Measurements from ENCODE around the gene PDGFA.

PDGFA gene

DNA sequence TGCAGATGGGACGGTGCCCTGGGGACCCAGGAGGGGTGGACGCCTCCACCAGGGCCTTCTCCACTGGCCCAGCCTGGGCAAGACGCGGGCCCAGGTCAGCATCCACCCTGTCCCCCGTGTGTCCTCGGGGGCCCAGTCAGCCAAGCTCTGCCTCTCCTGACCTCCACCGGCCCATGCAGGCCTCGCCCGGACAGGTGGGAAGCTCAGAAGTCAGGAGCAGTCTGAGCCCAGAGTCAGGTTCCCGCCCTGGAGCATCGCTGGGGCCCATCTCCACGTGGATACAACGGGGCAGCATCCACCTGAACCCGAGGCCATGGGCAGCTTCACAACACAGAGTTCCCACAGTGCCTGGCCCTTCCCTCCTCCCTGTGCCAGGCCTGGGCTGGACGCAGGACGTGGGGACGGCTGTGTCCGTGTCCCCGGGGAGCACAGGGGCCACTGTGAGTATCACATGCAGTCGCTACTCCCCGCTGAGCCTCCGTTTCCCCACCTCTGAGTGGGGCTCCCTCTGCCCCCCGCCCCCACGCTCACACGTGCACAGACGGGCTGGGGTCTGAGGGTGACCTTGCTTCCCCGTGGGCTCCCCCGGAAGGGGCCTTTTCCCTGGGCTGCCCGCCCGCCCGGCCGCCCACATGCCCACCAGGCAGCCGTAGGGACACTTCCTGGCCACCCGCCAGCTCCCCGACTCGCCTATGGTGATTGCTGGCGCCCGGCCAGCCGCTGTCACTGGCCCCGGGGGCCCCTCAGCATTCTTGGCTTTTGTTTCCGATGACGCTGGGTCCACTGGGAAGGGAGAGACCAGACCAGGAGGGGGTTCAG is 64.3 kb downstream of the PDGFA start:
- peak; percentile 49 for DNase-seq (ENCODE audit: low read depth)
- no peak for TF ChIP-seq CTCF (IDR thresholded peaks at IDR 0.05; ENCODE audit: insufficient read depth, low read depth, low read length, missing control alignments)
- no peak overlapping the region for H3K4me3 ChIP-seq (ENCODE audit: low read length)

DNA sequence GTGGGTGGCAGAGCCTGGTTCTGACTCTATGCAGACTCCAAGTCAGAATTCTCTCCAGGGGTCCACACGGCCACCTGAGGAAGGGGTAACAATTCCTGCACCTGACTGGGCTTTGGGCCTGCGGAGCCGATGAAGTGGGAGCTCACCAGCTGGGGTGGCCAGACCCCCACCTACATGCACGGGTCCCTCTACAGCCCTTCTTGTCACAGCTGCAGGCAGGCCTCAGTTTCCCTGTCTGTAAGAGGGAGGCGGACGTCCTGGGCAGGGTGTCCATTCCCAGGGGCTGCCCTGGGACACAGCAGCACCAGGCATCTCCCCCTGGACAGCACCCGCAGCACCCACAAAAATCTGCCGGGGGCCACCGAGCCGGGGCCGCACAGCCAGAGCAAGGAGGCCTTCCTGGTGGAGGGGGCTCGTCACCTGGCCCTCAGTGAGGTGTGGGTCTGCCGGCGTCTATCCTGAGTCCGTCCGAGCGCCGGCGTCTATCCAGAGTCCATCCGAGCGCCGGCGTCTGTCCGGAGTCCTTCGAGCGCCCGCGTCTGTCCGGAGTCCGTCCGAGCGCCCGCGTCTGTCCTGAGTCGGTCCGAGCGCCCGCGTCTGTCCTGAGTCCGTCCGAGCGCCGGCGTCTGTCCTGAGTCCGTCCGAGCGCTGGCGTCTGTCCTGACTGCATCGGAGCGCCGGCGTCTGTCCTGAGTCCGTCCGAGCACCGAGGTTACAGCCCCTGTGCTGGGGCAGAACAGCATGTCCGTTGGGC is 65.1 kb downstream of the PDGFA start:
- no peak overlapping the region for H3K4me3 ChIP-seq (ENCODE audit: low read length)
- no peak for TF ChIP-seq CTCF (IDR thresholded peaks at IDR 0.05; ENCODE audit: insufficient read depth, low read depth, low read length, missing control alignments)
- DNase-seq (ENCODE audit: low read depth), result no peak

DNA sequence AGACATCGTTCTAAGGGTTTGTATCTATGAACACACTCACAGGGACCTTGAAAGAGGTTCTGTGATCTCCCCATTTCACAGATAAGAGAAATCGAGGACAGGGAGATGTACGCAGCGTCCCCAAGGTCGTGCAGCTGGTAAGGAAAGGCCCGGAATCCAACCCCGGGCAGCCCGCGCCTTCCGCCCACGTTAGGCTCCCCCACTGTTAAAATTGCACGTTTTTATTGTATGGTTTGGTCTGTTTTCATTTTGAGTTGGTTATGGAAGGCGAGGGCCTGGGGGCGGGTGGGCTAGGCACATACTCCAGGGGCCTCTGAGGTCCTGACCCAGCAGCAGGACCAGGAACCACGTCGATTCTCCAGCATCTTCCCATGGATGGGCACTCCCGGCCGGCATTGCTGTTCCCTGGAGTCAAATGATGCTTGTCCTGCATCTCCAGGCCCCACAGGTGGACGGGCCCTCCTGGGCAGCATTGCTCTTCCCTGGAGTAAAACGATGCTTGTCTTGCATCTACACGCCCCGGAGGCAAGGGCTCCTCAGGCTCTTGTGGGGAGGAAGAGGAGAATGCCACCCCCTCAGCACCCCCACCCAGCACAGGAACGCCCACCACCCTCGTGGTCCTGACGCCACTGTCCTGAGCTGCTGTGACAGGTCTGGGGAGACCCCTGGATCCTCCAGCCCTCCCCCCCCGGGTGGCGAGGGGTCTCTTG is 65.9 kb downstream of the PDGFA start:
- H3K4me3 ChIP-seq (ENCODE audit: low read length), result no peak overlapping the region
- no peak for TF ChIP-seq CTCF (IDR thresholded peaks at IDR 0.05; ENCODE audit: insufficient read depth, low read depth, low read length, missing control alignments)
- DNase-seq (ENCODE audit: low read depth), result no peak

DNA sequence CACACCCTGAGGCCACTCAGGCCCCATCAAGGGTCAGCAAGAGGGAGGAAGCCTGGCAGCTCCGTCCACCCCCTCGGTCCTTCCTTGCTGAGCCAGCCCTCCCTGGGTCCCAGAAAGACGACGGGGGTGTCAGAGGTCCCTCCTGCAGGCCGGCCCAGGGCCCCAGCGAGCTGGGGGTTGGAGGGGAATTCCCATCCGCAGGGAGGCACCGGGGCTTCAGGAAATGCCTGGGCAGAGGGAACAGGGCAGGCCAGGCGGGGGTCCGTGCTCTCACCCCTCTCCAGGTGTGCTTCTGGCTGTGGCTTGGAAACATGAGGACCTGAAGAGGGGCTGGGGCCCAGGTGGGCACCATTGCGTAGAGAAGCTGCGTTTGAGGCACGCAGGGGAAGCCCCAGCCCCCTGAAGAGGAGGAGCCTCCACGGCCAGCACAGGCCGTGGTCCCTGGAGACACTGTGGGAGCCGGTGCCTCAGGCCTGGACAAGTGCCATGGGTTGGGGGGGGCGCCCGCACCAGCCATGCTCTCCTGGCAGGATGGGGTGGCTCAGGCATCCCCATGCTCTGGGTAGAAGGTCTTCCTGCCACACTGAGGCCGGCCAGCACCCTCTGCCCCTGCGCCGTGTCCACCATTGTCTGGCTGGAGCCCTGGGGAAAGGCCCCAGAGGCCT is 66.7 kb downstream of the PDGFA start:
- DNase-seq (ENCODE audit: low read depth), result no peak
- H3K4me3 ChIP-seq (ENCODE audit: low read length), result no peak overlapping the region
- no peak for TF ChIP-seq CTCF (IDR thresholded peaks at IDR 0.05; ENCODE audit: insufficient read depth, low read depth, low read length, missing control alignments)

GRCh38 chr7:452226-452751 is 67.4 kb downstream of the PDGFA start:
- DNase-seq (ENCODE audit: low read depth), result no peak
- TF ChIP-seq CTCF (IDR thresholded peaks at IDR 0.05; ENCODE audit: insufficient read depth, low read depth, low read length, missing control alignments), result no peak
- H3K4me3 ChIP-seq (ENCODE audit: low read length), result no peak overlapping the region
